22Rv1 (cell line): ENCODE results near the gene FMO5.

ENCODE experiments used
- ZFX ChIP-seq: fragments of 450-650 bp; IDR thresholded peaks from 2 replicates; pipeline ENCODE4 v1.6.1; 2017; ENCODE audit warnings: antibody characterized with exemption, borderline replicate concordance
- TF ChIP-seq, protein P1 (sequence below): fragments of 450-650 bp; IDR thresholded peaks from 2 replicates; pipeline ENCODE4 v1.5.1; 2017; ENCODE audit warnings: mild to moderate bottlenecking

DNA sequence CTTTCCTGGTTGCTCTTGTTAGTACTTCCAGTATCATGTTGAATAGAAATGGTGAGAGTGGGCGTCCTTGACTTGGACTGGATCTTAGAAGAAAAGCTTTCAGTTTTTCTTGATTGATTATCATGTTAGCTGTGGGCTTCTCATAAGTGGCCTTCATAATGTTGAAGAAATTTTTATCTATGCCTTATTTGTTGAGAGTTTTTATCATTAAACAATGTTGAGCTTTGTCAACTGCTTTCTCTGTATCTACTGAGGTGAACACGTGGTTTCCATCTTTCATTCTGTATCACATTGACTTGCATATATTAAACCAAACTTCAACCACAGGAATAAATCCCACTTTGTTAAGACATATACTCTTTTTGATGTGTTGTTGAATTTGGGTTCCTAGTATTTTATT is 82.3 kb downstream of the FMO5 start:
- TF ChIP-seq, protein P1, sequence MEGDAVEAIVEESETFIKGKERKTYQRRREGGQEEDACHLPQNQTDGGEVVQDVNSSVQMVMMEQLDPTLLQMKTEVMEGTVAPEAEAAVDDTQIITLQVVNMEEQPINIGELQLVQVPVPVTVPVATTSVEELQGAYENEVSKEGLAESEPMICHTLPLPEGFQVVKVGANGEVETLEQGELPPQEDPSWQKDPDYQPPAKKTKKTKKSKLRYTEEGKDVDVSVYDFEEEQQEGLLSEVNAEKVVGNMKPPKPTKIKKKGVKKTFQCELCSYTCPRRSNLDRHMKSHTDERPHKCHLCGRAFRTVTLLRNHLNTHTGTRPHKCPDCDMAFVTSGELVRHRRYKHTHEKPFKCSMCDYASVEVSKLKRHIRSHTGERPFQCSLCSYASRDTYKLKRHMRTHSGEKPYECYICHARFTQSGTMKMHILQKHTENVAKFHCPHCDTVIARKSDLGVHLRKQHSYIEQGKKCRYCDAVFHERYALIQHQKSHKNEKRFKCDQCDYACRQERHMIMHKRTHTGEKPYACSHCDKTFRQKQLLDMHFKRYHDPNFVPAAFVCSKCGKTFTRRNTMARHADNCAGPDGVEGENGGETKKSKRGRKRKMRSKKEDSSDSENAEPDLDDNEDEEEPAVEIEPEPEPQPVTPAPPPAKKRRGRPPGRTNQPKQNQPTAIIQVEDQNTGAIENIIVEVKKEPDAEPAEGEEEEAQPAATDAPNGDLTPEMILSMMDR: no peak
- TF ChIP-seq ZFX: no peak
